ENCODE data around the gene SF3A2. TPM values are rescaled to one million over a fixed set of nuclear protein-coding genes. Genes with fewer than 3 reads are reported as not detected.
"Not testable (repeated sequence)": the region's sequence is repeated elsewhere in the genome, so short reads cannot be mapped to it uniquely, and the experiment has no call there.

SF3A2 gene
- total RNA-seq, 4 donors from 2014 or later, result 21.4 to 84.0 (median 51.8) TPM

DNA sequence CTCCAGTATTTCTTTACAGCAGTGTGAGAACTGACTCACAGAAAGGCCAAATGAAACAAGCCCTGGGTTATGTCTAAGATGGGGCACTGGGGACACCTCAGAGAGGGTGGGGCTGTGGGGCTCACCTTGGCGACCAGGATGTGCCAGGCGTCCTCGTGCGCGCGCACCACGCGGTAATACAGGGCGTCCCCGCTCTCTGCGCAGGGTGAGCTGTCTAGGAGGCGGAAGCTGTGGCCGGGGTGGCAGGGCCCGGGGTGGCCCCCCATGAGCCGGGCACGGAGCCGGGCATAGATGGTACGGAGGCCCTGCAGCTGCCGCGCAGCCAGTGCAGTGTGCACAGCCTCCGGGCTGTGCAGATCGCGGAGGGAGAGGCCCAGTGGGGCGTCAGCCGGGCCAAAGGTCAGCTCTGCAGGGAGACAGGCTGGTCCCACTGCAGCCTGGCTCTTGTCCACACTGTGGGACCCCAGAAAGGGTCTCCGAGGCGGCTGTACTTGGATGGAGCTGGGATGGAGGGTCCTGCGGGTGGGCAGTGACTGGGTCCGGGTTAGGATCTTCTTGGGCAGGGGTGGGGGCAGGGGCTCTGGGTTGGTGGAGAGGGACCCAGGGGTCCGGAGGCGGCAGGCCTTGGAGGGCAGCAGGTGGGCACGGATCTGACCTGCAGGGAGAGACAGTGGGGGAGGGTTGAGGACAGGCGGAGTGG is 42.0 kb downstream of the SF3A2 start:
- Histone ChIP-seq H3K36me3 (peaks cover 0 to 19% (median 0%) of the 10 kb centered on the region in 3 donors), H3K27ac (no peak overlapping the region)
- 84 to 85% methylated on average over 22 to 30 of the region's 33 CpGs for WGBS, 2 donors

DNA sequence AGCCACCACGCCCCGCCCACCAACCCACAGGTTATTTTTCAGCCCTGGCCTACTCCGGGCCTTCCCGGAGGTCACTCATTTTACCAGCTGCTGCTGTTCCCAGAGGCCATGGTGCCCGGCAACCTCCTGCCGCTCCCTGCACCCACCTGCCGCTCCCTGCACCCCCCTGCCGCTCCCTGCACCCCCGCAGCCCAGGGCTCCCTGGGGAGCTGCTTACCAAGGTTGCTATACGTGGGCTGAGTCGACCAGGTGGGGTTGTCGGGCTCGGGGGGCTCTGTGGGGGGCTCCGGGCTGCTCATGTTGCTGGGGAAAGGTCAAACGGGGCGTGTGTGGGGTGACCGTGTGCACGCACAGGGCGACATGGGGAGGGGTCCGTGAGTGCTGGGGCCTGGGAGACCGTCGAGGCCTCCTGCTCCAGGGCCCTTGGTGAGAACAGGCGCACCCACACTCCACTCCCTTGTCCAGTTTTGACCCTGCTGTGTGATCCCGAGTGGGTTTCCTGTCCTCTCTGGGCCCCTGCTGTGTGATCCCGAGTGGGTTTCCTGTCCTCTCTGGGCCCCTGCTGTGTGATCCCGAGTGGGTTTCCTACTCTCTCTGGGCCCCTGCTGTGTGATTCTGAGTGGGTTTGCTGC is 44.1 kb downstream of the SF3A2 start:
- TF ChIP-seq, protein P1, sequence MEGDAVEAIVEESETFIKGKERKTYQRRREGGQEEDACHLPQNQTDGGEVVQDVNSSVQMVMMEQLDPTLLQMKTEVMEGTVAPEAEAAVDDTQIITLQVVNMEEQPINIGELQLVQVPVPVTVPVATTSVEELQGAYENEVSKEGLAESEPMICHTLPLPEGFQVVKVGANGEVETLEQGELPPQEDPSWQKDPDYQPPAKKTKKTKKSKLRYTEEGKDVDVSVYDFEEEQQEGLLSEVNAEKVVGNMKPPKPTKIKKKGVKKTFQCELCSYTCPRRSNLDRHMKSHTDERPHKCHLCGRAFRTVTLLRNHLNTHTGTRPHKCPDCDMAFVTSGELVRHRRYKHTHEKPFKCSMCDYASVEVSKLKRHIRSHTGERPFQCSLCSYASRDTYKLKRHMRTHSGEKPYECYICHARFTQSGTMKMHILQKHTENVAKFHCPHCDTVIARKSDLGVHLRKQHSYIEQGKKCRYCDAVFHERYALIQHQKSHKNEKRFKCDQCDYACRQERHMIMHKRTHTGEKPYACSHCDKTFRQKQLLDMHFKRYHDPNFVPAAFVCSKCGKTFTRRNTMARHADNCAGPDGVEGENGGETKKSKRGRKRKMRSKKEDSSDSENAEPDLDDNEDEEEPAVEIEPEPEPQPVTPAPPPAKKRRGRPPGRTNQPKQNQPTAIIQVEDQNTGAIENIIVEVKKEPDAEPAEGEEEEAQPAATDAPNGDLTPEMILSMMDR (IDR thresholded peaks at IDR 0.05), result no peak
- TF ChIP-seq EP300 (IDR thresholded peaks at IDR 0.05), result no peak
- TF ChIP-seq POLR2A (IDR thresholded peaks at IDR 0.05), result no peak
- Histone ChIP-seq H3K27me3 (no peaks in the 10 kb centered on the region), H3K4me1 (peaks cover 0 to 41% (median 19%) of the 10 kb centered on the region in 4 donors), H3K27ac (no peak overlapping the region), H3K36me3 (peaks cover 0 to 12% (median 0%) of the 10 kb centered on the region in 3 donors), H3K4me3 (no peak overlapping the region), H3K9me3 (no peaks in the 10 kb centered on the region)
- no peak for DNase-seq (ENCODE audit: low spot score in 2 of 2)
- WGBS, 2 donors, result 61 to 68% methylated on average over 26 of the region's 26 CpGs

More for the DNA sequence above, 42.0 kb downstream of the SF3A2 start:
- TF ChIP-seq, protein P1 (IDR thresholded peaks at IDR 0.05), result no peak
- TF ChIP-seq POLR2A (IDR thresholded peaks at IDR 0.05) (no peak), EP300 (IDR thresholded peaks at IDR 0.05) (no peak)
- Histone ChIP-seq H3K4me1 (peaks cover 0 to 61% (median 29%) of the 10 kb centered on the region in 4 donors), H3K9me3 (no peaks in the 10 kb centered on the region), H3K4me3 (no peak overlapping the region), H3K27me3 (no peaks in the 10 kb centered on the region)
- DNase-seq (ENCODE audit: low spot score in 2 of 2), result no peak

DNA sequence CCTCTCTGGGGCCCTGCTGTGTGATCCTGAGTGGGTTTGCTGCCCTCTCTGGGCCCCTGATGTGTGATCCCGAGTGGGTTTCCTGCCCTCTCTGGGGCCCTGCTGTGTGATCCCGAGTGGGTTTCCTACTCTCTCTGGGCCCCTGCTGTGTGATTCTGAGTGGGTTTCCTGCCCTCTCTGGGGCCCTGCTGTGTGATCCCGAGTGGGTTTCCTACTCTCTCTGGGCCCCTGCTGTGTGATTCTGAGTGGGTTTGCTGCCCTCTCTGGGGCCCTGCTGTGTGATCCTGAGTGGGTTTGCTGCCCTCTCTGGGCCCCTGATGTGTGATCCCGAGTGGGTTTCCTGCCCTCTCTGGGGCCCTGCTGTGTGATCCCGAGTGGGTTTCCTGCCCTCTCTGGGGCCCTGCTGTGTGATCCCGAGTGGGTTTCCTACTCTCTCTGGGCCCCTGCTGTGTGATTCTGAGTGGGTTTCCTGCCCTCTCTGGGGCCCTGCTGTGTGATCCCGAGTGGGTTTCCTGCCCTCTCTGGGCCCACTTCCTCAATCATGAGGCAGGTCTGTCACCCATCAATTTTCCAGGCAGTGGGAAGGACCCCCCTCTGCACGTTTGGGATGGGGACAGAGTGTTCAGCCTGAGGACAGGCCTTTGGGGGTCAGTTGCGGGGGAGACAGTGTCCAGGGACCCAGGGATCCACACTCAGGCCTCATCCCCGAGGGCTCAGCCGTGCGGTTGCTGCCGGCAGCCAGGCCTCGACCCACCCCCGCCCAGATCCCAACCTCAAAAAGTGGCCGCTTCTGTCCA is 44.8 kb downstream of the SF3A2 start:
- WGBS, 2 donors, result 30% methylated on average over 8 of the region's 16 CpGs

DNA sequence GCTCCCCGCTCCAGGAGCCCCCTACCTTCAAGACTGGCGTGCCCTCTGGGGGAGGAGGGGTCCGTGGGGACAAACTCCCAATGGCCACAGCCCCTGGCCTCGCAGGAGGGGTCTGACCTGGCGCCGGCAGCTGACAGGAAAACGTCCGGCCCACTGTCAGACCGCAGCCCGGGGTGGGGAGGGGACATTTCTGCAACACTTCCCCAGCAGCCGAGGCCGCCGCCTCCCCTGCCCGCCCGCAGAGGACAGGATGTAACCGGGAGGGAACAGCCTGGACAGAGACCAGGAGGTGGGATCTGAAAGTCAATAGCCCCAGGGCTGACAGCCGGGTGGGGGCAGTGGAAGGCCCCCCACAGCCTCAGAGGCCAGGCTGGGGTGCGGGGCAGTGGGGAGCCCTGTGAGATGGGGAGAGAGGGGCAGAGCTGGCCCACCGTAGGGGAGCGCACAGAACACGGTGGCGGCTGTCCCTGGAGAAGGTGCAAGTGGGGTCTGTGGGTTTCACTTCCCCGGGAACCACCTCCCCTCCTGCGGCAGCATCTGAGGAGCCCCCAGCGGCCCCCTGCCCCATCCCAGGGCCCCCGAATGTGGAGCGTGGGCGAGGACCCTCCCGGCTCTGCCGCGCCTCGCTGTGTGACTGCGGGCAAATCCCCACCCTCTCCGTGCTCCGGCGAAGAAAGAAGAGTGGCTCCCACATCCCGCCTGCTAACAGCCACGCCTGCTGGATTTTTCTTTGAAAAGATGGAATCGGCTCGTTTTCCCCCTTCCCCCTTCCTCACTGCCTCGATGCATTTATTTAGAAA is 45.6 kb downstream of the SF3A2 start, which contains the start of gene PEAK3:
Gene PEAK3, minus strand, starts transcription at position 114 of the 800 bp plus-strand sequence. CDS start 1,244 bp downstream, outside the sequence.
- no peaks in the 10 kb centered on the region for H3K36me3 ChIP-seq
- TF ChIP-seq, protein P1 (IDR thresholded peaks at IDR 0.05), result no peak
- peak in 1 of 2 donors; percentile 62 for TF ChIP-seq EP300 (IDR thresholded peaks at IDR 0.05)
- TF ChIP-seq POLR2A (IDR thresholded peaks at IDR 0.05), result peak in 1 of 2 donors; percentile 34
- H3K4me3 ChIP-seq, result peak within 1 kb of the TSS; percentile 4 to 44 (median 24)
- peaks cover 0 to 26% (median 13%) of the 10 kb centered on the region in 4 donors for H3K4me1 ChIP-seq
- no peaks in the 10 kb centered on the region for H3K27me3 ChIP-seq
- DNase-seq (ENCODE audit: low spot score in 2 of 2), result peak; percentile 41 to 65
- WGBS, 2 donors, result 8 to 15% methylated on average over 20 to 36 of the region's 41 CpGs
- H3K9me3 ChIP-seq, result no peaks in the 10 kb centered on the region
- H3K27ac ChIP-seq, result peak within 1 kb of the TSS in 3 of 4 donors; percentile 42 to 75 (median 64)

More for the DNA sequence above, 44.8 kb downstream of the SF3A2 start:
- not testable (repeated sequence) for DNase-seq (ENCODE audit: low spot score in 2 of 2); H3K9me3 ChIP-seq; H3K36me3 ChIP-seq; H3K27me3 ChIP-seq
- H3K4me3 ChIP-seq, result peak overlapping the region; percentile 4 to 44 (median 24)
- peak overlapping the region in 3 of 4 donors; percentile 42 to 75 (median 64) for H3K27ac ChIP-seq
- H3K4me1 ChIP-seq, result peaks cover 0 to 34% (median 14%) of the 10 kb centered on the region in 4 donors

DNA sequence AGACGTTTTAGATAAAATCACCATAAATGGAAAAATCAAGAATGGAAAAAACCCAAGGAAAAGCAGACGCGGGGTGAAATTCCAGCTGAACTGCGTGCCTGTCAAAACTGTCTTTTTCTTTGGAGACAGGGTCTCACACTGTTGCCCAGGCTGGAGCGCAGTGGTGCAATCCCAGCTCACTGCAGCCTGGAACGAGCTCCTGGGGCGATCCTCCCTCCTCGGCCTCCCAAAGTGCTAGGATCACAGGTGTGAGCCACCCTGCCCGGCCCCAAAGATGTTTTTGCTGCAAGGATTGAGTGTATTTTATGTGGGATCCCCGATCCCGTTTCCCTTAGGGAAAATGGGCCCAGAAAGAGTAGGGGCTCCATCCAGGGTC is 46.2 kb downstream of the SF3A2 start:
- 69 to 72% methylated on average over 11 of the region's 11 CpGs for WGBS, 2 donors
- Histone ChIP-seq H3K27me3 (no peaks in the 10 kb centered on the region), H3K27ac (no peak overlapping the region), H3K4me1 (peaks cover 0 to 26% (median 13%) of the 10 kb centered on the region in 4 donors), H3K9me3 (no peaks in the 10 kb centered on the region), H3K4me3 (peak overlapping the region in 1 of 4 donors; percentile 40), H3K36me3 (no peaks in the 10 kb centered on the region)
- DNase-seq (ENCODE audit: low spot score in 2 of 2), result no peak
- no peak for TF ChIP-seq POLR2A (IDR thresholded peaks at IDR 0.05)
- no peak for TF ChIP-seq EP300 (IDR thresholded peaks at IDR 0.05)
- TF ChIP-seq, protein P1 (IDR thresholded peaks at IDR 0.05), result no peak
